ENCODE measurements around the gene C13orf42. TPM values are rescaled to one million over a fixed set of nuclear protein-coding genes. Genes with fewer than 3 reads are reported as not detected.

Gene C13orf42
- total RNA-seq, result not detected

DNA sequence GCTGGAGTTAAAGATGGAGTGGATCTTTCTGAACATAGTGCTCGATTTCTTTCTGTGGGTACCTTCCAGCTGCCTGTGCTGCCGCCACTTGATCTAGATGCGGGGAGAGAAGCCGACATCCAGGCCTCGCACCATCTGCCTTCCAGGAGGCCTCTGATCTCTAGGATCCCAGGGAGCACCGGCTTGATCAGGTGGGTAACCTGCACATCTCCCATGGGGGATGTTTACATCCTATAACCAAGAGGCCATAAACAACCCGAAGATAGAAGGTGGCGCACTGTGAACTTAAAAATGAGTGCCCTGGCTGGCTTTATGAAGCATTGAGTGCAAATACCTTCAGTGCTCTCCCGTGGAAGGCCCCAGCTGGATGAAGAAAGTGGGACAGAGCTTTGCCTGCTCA lies at the start of gene C13orf42:
Gene C13orf42 (minus strand): TSS at position 101 of the 400 bp plus-strand sequence. CDS start 65 bp downstream, at position 36.
- Histone ChIP-seq H3K36me3 (replicated peaks in 1 of 2; ENCODE audit: insufficient read depth in 1 of 2, low read depth in 2 of 2) (no peaks in the 10 kb centered on the region), H3K27ac (no peak within 1 kb of the TSS), H3K4me1 (no peaks in the 10 kb centered on the region), H3K27me3 (no peaks in the 10 kb centered on the region), H3K4me3 (no peak within 1 kb of the TSS), H3K9me3 (no peaks in the 10 kb centered on the region)
- 81 to 85% methylated on average over 7 to 9 of the region's 9 CpGs for WGBS, 2 donors
- ATAC-seq (no peak), DNase-seq (no peak)
- intact Hi-C loops (cut with DNase I), result no loop called here
- no peak for TF ChIP-seq POLR2A (IDR thresholded peaks at IDR 0.05)
- TF ChIP-seq, protein P1, sequence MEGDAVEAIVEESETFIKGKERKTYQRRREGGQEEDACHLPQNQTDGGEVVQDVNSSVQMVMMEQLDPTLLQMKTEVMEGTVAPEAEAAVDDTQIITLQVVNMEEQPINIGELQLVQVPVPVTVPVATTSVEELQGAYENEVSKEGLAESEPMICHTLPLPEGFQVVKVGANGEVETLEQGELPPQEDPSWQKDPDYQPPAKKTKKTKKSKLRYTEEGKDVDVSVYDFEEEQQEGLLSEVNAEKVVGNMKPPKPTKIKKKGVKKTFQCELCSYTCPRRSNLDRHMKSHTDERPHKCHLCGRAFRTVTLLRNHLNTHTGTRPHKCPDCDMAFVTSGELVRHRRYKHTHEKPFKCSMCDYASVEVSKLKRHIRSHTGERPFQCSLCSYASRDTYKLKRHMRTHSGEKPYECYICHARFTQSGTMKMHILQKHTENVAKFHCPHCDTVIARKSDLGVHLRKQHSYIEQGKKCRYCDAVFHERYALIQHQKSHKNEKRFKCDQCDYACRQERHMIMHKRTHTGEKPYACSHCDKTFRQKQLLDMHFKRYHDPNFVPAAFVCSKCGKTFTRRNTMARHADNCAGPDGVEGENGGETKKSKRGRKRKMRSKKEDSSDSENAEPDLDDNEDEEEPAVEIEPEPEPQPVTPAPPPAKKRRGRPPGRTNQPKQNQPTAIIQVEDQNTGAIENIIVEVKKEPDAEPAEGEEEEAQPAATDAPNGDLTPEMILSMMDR (IDR thresholded peaks at IDR 0.05), result no peak

DNA sequence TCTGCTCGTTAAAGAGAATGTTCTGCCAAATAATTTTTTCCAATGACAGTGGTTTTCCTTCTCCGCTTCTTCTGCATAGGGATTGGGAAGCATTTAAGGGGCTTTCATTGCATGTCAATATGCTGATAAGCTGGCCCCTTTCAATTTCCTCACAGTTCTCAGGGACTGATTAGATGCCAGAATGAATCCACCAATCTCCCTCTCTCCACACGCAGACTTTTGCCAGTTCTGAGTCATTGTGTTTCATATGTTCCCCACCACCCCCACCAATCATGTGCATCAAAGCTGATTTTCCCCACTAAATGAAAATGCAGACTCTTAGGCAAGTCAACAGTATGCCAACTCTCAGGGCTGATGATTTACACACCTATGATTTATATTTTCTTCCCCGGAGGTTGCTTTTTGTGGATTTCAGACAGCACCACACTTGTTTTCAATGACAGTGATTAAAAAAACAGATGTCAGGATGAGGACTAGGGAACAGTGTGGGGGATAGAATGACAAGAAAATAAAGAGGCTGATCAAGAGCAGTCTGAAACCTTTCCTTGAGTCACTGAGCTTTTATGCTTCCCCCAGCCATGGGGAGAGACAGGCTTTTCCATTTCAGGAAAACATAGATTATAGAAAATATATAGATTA lies 47.9 kb upstream of the C13orf42 start:
- Histone ChIP-seq H3K27ac (no peak overlapping the region), H3K36me3 (replicated peaks in 1 of 2; ENCODE audit: insufficient read depth in 1 of 2, low read depth in 2 of 2) (no peaks in the 10 kb centered on the region), H3K4me1 (no peaks in the 10 kb centered on the region), H3K4me3 (no peak overlapping the region), H3K27me3 (no peaks in the 10 kb centered on the region), H3K9me3 (no peaks in the 10 kb centered on the region)
- no peak for DNase-seq
- intact Hi-C loops (cut with DNase I), result no loop called here
- no peak for ATAC-seq
- 59% methylated on average over 4 of the region's 4 CpGs for WGBS, 2 donors
- TF ChIP-seq, protein P1 (IDR thresholded peaks at IDR 0.05), result no peak
- no peak for TF ChIP-seq POLR2A (IDR thresholded peaks at IDR 0.05)

DNA sequence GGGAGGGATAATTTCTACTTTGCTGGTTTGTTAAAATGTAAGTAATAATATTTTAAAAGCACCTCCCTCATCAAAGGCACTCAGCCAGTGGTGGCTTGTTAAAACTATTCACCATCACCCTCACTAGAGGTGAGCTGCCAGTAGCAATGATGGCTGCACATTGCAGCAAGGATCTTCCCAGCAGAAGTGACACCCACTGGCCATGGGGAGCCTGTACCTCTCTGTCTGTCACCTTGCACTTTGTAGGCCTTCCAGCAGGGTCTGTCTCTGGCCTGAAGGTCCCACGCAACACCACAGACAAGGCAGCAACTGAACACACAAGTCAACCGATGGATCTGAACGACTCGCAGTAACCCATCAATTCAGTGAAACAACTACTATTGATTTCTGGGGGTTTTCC lies 47.3 kb upstream of the C13orf42 start:
- no peak for DNase-seq
- Histone ChIP-seq H3K27me3 (no peaks in the 10 kb centered on the region), H3K4me1 (no peaks in the 10 kb centered on the region), H3K27ac (no peak overlapping the region), H3K4me3 (no peak overlapping the region), H3K9me3 (no peaks in the 10 kb centered on the region), H3K36me3 (replicated peaks in 1 of 2; ENCODE audit: insufficient read depth in 1 of 2, low read depth in 2 of 2) (no peaks in the 10 kb centered on the region)
- intact Hi-C loops (cut with DNase I), result no loop called here
- 75 to 92% methylated on average over 3 to 4 of the region's 4 CpGs for WGBS, 2 donors
- ATAC-seq, result no peak
- TF ChIP-seq POLR2A (IDR thresholded peaks at IDR 0.05), result no peak
- TF ChIP-seq, protein P1 (IDR thresholded peaks at IDR 0.05), result no peak

DNA sequence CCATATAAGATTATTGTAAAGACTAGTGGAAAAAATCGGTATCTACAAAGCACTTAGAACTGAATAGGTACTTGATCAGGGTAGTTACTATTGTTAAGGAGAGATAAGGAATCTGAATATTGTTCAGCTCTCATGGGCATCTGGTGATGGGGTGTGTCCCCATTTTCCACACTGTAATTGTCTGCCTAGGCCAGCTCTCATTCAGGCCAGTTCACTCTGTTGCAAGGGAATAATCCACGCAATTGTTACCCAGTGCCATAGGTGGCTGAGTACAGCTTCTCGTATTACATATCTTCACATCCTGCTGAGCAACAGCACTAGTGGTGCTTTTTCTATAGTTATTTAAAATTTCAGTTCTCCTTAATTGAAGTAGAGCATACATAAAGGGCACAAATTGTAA lies 45.6 kb upstream of the C13orf42 start:
- no peak for ATAC-seq
- intact Hi-C loops (cut with DNase I), result no loop called here

More for the DNA sequence above, 45.6 kb upstream of the C13orf42 start:
- TF ChIP-seq, protein P1 (IDR thresholded peaks at IDR 0.05), result no peak
- no peak for TF ChIP-seq POLR2A (IDR thresholded peaks at IDR 0.05)
- Histone ChIP-seq H3K4me3 (no peak overlapping the region), H3K27ac (no peak overlapping the region), H3K27me3 (no peaks in the 10 kb centered on the region), H3K36me3 (replicated peaks in 1 of 2; ENCODE audit: insufficient read depth in 1 of 2, low read depth in 2 of 2) (no peaks in the 10 kb centered on the region), H3K9me3 (no peaks in the 10 kb centered on the region), H3K4me1 (no peaks in the 10 kb centered on the region)
- WGBS, 2 donors, result 86 to 91% methylated on average over 3 of the region's 3 CpGs
- no peak for DNase-seq
